Left lung (tissue), 10 donors: ENCODE results near the gene SMAD4. TPM values are rescaled to one million over a fixed set of nuclear protein-coding genes. Genes with fewer than 3 reads are reported as not detected.

Experiments used
- ATAC-seq: fragments of 200-7000 bp; cut with Tn5 transposase; one replicate; pipeline ENCODE4 v1.9.1; 2020; ENCODE audit warnings: moderate library complexity
- DNase-seq, 4 donors: peaks; one replicate each; pipeline ENCODE4 v3.0.0-alpha.2; 2013 to 2020
- H3K27ac ChIP-seq, 2 donors: fragments of 200-600 bp; sonication (generic) in 1 of 2; one replicate each; pipeline versions ENCODE4 v1.5.0 to v1.8.0; 2020 to 2021
- H3K27me3 ChIP-seq, 2 donors: fragments of 200-600 bp; sonication (generic) in 1 of 2; one replicate each; pipeline versions ENCODE4 v1.5.0 to v1.8.0; 2020 to 2021
- H3K36me3 ChIP-seq, 2 donors: fragments of 200-600 bp; sonication (generic) in 1 of 2; one replicate each; pipeline versions ENCODE4 v1.5.0 to v1.8.0; 2020 to 2021
- H3K4me1 ChIP-seq, 2 donors: fragments of 200-600 bp; one replicate each; pipeline ENCODE4 v1.8.0; 2021
- H3K4me3 ChIP-seq, 2 donors: fragments of 200-600 bp; sonication (generic) in 1 of 2; one replicate each; pipeline versions ENCODE4 v1.5.0 to v1.8.0; 2020 to 2021; ENCODE audit warnings: mild to moderate bottlenecking in 1 of 2
- H3K9me3 ChIP-seq, 2 donors: fragments of 200-600 bp; sonication (generic) in 1 of 2; one replicate each; pipeline versions ENCODE4 v1.5.0 to v1.8.0; 2020 to 2021
- CTCF ChIP-seq, 2 donors: fragments of 200-600 bp; sonication (generic) in 1 of 2; IDR thresholded peaks; one replicate each; pipeline versions ENCODE4 v1.5.0 to v1.8.0; 2021; ENCODE audit warnings: antibody characterized with exemption in 2 of 2
- intact Hi-C, 2 donors: fragments of 100-400 bp; cut with DNase I; formaldehyde crosslinking; loops; one replicate each; pipeline versions ENCODE4 v1.11.2 to v1.14.2; 2022
- polyA plus RNA-seq, 6 donors: library from polyadenylated mRNA; unstranded; fragments of 120-200 nt; gene quantifications; one replicate each; pipeline ENCODE4 v1.2.1, GENCODE V29; 2013; ENCODE audit not compliant: insufficient read length in 6 of 6
- total RNA-seq, 2 donors: library from RNA; stranded (reverse); fragmentation: NEBNext Ultra II Directional; extraction: Animal tissue kit (Norgen Biotek cat#: 25700); gene quantifications; one replicate each; pipeline ENCODE4 v1.2.1, GENCODE V29; 2021
- donor health status: DM: no; HTN: yes; CAD: no.
- donor health status: DM: no; HTN: no; CAD: no.

SMAD4 gene
- total and polyA plus RNA-seq, 8 donors: 90.7 to 170 (median 143) TPM

- intact Hi-C loops: no loop called here
- H3K9me3 ChIP-seq: no peaks in the 10 kb centered on the region
- ATAC-seq (no peak), DNase-seq (no peak)
- no peak overlapping the region for H3K27ac ChIP-seq
- peaks cover 0 to 55% of the 10 kb centered on the region in 2 donors for H3K36me3 ChIP-seq
- H3K4me3 ChIP-seq: no peak overlapping the region
- no peaks in the 10 kb centered on the region for H3K27me3 ChIP-seq
- H3K4me1 ChIP-seq: no peaks in the 10 kb centered on the region
- TF ChIP-seq CTCF (IDR thresholded peaks at IDR 0.05): no peak
These were observed 24.8 kb downstream of the SMAD4 start for GRCh38 chr18:51054764-51055163.

GRCh38 chr18:51059969-51060368, 30.0 kb downstream of the SMAD4 start:
- H3K36me3 ChIP-seq: peaks cover 0 to 71% of the 10 kb centered on the region in 2 donors
- DNase-seq (no peak), ATAC-seq (no peak)
- H3K4me3 ChIP-seq: no peak overlapping the region
- H3K4me1 ChIP-seq: no peaks in the 10 kb centered on the region
- intact Hi-C loops: no loop called here
- TF ChIP-seq CTCF (IDR thresholded peaks at IDR 0.05): no peak
- H3K27ac ChIP-seq: no peak overlapping the region
- H3K9me3 ChIP-seq: no peaks in the 10 kb centered on the region
- H3K27me3 ChIP-seq: no peaks in the 10 kb centered on the region

GRCh38 chr18:51064256-51064655, 34.2 kb downstream of the SMAD4 start:
- no peak for DNase-seq
- no peaks in the 10 kb centered on the region for H3K9me3 ChIP-seq
- no peak for TF ChIP-seq CTCF (IDR thresholded peaks at IDR 0.05)
- no peak overlapping the region for H3K27ac ChIP-seq
- H3K27me3 ChIP-seq: no peaks in the 10 kb centered on the region
- H3K4me1 ChIP-seq: no peaks in the 10 kb centered on the region
- H3K36me3 ChIP-seq: peaks cover 0 to 82% of the 10 kb centered on the region in 2 donors
- intact Hi-C loops: no loop called here
- no peak for ATAC-seq
- no peak overlapping the region for H3K4me3 ChIP-seq

- H3K27me3 ChIP-seq: no peaks in the 10 kb centered on the region
- H3K27ac ChIP-seq: no peak overlapping the region
- no peak for TF ChIP-seq CTCF (IDR thresholded peaks at IDR 0.05)
- intact Hi-C loops: no loop called here
- H3K4me1 ChIP-seq: no peaks in the 10 kb centered on the region
- H3K36me3 ChIP-seq: peaks cover 0 to 74% of the 10 kb centered on the region in 2 donors
- ATAC-seq (no peak), DNase-seq (no peak)
- no peak overlapping the region for H3K4me3 ChIP-seq
- H3K9me3 ChIP-seq: no peaks in the 10 kb centered on the region
These were observed 36.3 kb downstream of the SMAD4 start for GRCh38 chr18:51066273-51066672.

GRCh38 chr18:51068105-51068504, 38.1 kb downstream of the SMAD4 start:
- H3K9me3 ChIP-seq: no peaks in the 10 kb centered on the region
- intact Hi-C loops: no loop called here
- H3K27ac ChIP-seq: no peak overlapping the region
- TF ChIP-seq CTCF (IDR thresholded peaks at IDR 0.05): no peak
- H3K4me1 ChIP-seq: no peaks in the 10 kb centered on the region
- ATAC-seq (no peak), DNase-seq (no peak)
- H3K4me3 ChIP-seq: no peak overlapping the region
- H3K27me3 ChIP-seq: no peaks in the 10 kb centered on the region
- peaks cover 0 to 66% of the 10 kb centered on the region in 2 donors for H3K36me3 ChIP-seq
